ENCODE data around the gene CDH5. TPM values are rescaled to one million over a fixed set of nuclear protein-coding genes. Genes with fewer than 3 reads are reported as not detected.

Gene CDH5
- total RNA-seq, 2 experiments from 2014 or later = not detected

GRCh38 chr16:66427036-66427860 is 60.8 kb downstream of the CDH5 start, which contains the start of gene BEAN1:
TSS of gene BEAN1 (plus strand) at chr16:66427295. CDS start at chr16:66437677, 10,382 bp downstream.
- H3K4me3 Mint-ChIP-seq = no peak within 1 kb of the TSS
- no peak for DNase-seq
- peak; percentile 45 for ATAC-seq
- no peak within 1 kb of the TSS for H3K27ac Mint-ChIP-seq
- peaks cover 1% of the 10 kb centered on the region for H3K4me1 Mint-ChIP-seq
- no peaks in the 10 kb centered on the region for H3K9me3 Mint-ChIP-seq (ENCODE audit: low read depth)
- CTCF ChIA-PET = no interaction called here
- H3K27me3 Mint-ChIP-seq = peaks cover 81% of the 10 kb centered on the region
- no peaks in the 10 kb centered on the region for H3K36me3 Mint-ChIP-seq

GRCh38 chr16:66427871-66428681 is 61.6 kb downstream of the CDH5 start:
- no peaks in the 10 kb centered on the region for H3K36me3 Mint-ChIP-seq
- no peaks in the 10 kb centered on the region for H3K9me3 Mint-ChIP-seq (ENCODE audit: low read depth)
- no peak overlapping the region for H3K27ac Mint-ChIP-seq
- DNase-seq = no peak
- no peak for ATAC-seq
- CTCF ChIA-PET = interaction anchor here (1.2 kb wide), 1 partner anchor 16 kb away, joined by 3 read pairs; no protein-coding TSS in a partner anchor
- H3K4me3 Mint-ChIP-seq = no peak overlapping the region
- peaks cover 1% of the 10 kb centered on the region for H3K4me1 Mint-ChIP-seq
- H3K27me3 Mint-ChIP-seq = peaks cover 82% of the 10 kb centered on the region

DNA sequence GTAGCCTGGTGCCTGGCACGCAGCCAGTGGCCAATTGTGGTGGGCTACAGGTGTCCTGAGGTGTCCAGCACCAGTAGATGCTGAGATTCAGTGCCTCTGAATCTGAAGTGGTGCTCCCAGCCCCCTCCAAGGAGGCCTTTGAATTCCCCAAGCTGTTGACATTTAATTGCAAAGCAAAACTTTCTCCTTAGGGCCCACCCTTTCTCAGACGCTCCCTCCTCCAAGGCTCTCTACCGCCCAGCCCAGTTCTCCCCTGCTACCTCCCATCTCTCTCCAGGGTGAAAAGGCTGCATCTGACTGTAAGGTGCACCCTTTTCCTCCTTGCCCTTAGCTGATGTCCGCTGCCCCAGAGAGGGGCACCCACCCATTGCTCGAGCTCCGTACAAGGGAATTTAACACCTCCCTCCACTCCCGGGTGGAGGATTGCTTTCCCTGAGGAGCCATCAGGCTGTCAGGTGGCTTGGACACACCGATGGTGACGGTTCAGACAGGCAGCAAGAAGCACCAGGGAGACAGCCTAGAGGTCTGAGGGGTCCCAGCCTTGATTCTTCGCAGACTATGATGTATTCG is 62.3 kb downstream of the CDH5 start:
- H3K27ac Mint-ChIP-seq = no peak overlapping the region
- H3K4me1 Mint-ChIP-seq = peaks cover 1% of the 10 kb centered on the region
- no peak overlapping the region for H3K4me3 Mint-ChIP-seq
- peaks cover 80% of the 10 kb centered on the region for H3K27me3 Mint-ChIP-seq
- ATAC-seq (no peak), DNase-seq (no peak)
- CTCF ChIA-PET = interaction anchor here (0.9 to 1.2 kb wide), 2 partner anchors 15 to 22 kb away, joined by 3 read pairs; no protein-coding TSS in a partner anchor
- H3K9me3 Mint-ChIP-seq (ENCODE audit: low read depth) = no peaks in the 10 kb centered on the region
- no peaks in the 10 kb centered on the region for H3K36me3 Mint-ChIP-seq

GRCh38 chr16:66429290-66429962 is 62.9 kb downstream of the CDH5 start:
- DNase-seq (no peak), ATAC-seq (no peak)
- CTCF ChIA-PET = interaction anchor here (0.9 to 1.2 kb wide), 2 partner anchors 15 to 23 kb away, joined by 3 read pairs; no protein-coding TSS in a partner anchor
- Mint-ChIP-seq H3K27me3 (peaks cover 74% of the 10 kb centered on the region), H3K4me1 (peaks cover 1% of the 10 kb centered on the region), H3K27ac (no peak overlapping the region), H3K4me3 (no peak overlapping the region), H3K9me3 (ENCODE audit: low read depth) (no peaks in the 10 kb centered on the region), H3K36me3 (no peaks in the 10 kb centered on the region)

GRCh38 chr16:66430214-66430613 is 63.7 kb downstream of the CDH5 start:
- Mint-ChIP-seq H3K4me1 (peaks cover 1% of the 10 kb centered on the region), H3K4me3 (no peak overlapping the region), H3K27me3 (peaks cover 66% of the 10 kb centered on the region), H3K36me3 (no peaks in the 10 kb centered on the region), H3K27ac (no peak overlapping the region), H3K9me3 (ENCODE audit: low read depth) (no peaks in the 10 kb centered on the region)
- no peak for DNase-seq
- no peak for ATAC-seq
- CTCF ChIA-PET = no interaction called here

GRCh38 chr16:66431760-66432159 is 65.3 kb downstream of the CDH5 start:
- Mint-ChIP-seq H3K27me3 (peaks cover 53% of the 10 kb centered on the region), H3K9me3 (ENCODE audit: low read depth) (no peaks in the 10 kb centered on the region), H3K4me3 (no peak overlapping the region), H3K36me3 (no peaks in the 10 kb centered on the region), H3K4me1 (no peaks in the 10 kb centered on the region), H3K27ac (no peak overlapping the region)
- DNase-seq (no peak), ATAC-seq (no peak)
- CTCF ChIA-PET = interaction anchor here (1.3 kb wide), 1 partner anchor 176 kb away, joined by 3 read pairs; no protein-coding TSS in a partner anchor

GRCh38 chr16:66432429-66432828 is 65.9 kb downstream of the CDH5 start:
- H3K36me3 Mint-ChIP-seq = no peaks in the 10 kb centered on the region
- no peak overlapping the region for H3K4me3 Mint-ChIP-seq
- peaks cover 53% of the 10 kb centered on the region for H3K27me3 Mint-ChIP-seq
- no peak for DNase-seq
- H3K4me1 Mint-ChIP-seq = no peaks in the 10 kb centered on the region
- no peak for ATAC-seq
- H3K9me3 Mint-ChIP-seq (ENCODE audit: low read depth) = no peaks in the 10 kb centered on the region
- H3K27ac Mint-ChIP-seq = no peak overlapping the region
- CTCF ChIA-PET = interaction anchor here (1.3 kb wide), 1 partner anchor 176 kb away, joined by 3 read pairs; no protein-coding TSS in a partner anchor

GRCh38 chr16:66434619-66435430 is 68.3 kb downstream of the CDH5 start:
- CTCF ChIA-PET = interaction anchor here (1.1 kb wide), 1 partner anchor 77 kb away, joined by 3 read pairs; no protein-coding TSS in a partner anchor
- H3K27me3 Mint-ChIP-seq = peaks cover 38% of the 10 kb centered on the region
- H3K27ac Mint-ChIP-seq = no peak overlapping the region
- no peaks in the 10 kb centered on the region for H3K4me1 Mint-ChIP-seq
- no peaks in the 10 kb centered on the region for H3K36me3 Mint-ChIP-seq
- H3K9me3 Mint-ChIP-seq (ENCODE audit: low read depth) = no peaks in the 10 kb centered on the region
- no peak overlapping the region for H3K4me3 Mint-ChIP-seq
- no peak for DNase-seq
- no peak for ATAC-seq

- no peak overlapping the region for H3K4me3 Mint-ChIP-seq
Observed at GRCh38 chr16:66435896-66436295, 69.4 kb downstream of the CDH5 start.

DNA sequence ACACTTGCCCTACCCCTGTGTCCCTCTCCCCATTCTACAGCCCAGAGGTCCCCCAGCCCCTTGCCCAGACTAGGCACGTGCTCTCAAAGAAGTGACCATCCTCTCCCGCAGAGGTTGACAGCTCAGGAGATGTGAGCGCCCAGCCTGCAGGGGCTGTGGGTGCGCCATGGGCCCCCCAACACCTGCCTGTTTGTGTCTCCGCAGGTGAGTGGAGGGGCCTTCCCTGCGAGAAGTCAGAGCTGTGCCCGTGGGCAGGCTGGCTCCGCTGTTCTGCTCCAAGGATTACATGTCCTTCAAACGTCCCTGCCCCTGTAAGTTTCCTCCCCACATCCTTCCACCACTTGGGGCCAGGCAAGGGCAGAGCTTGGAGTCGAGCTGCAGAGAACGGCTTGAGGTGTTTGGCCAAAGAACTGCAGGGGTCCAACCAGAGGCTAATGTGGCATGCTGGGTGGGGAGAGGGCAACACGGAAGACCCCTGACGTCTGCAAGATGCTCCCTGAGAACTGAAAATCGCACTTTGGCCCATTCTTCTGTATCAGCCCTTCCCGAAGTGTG is 71.0 kb downstream of the CDH5 start:
- no peak for ATAC-seq
- H3K4me1 Mint-ChIP-seq = no peaks in the 10 kb centered on the region
- no peak for DNase-seq
- peaks cover 20% of the 10 kb centered on the region for H3K27me3 Mint-ChIP-seq
- CTCF ChIA-PET = no interaction called here
- no peak overlapping the region for H3K27ac Mint-ChIP-seq
- no peaks in the 10 kb centered on the region for H3K36me3 Mint-ChIP-seq
- H3K4me3 Mint-ChIP-seq = no peak overlapping the region
- no peaks in the 10 kb centered on the region for H3K9me3 Mint-ChIP-seq (ENCODE audit: low read depth)

More at GRCh38 chr16:66435896-66436295, 69.4 kb downstream of the CDH5 start:
- Mint-ChIP-seq H3K4me1 (no peaks in the 10 kb centered on the region), H3K9me3 (ENCODE audit: low read depth) (no peaks in the 10 kb centered on the region), H3K27me3 (peaks cover 33% of the 10 kb centered on the region), H3K27ac (no peak overlapping the region), H3K36me3 (no peaks in the 10 kb centered on the region)
- ATAC-seq (no peak), DNase-seq (no peak)
- CTCF ChIA-PET = interaction anchor here (0.7 kb wide), 1 partner anchor 61 kb away, joined by 4 read pairs; no protein-coding TSS in a partner anchor

- Mint-ChIP-seq H3K4me1 (no peaks in the 10 kb centered on the region), H3K9me3 (ENCODE audit: low read depth) (no peaks in the 10 kb centered on the region), H3K27ac (no peak overlapping the region), H3K27me3 (peaks cover 14% of the 10 kb centered on the region), H3K36me3 (no peaks in the 10 kb centered on the region), H3K4me3 (no peak overlapping the region)
- CTCF ChIA-PET = no interaction called here
- no peak for DNase-seq
- no peak for ATAC-seq
Observed at GRCh38 chr16:66438536-66438935, 72.0 kb downstream of the CDH5 start.
